PFSK-1 (cell line): ENCODE results near the gene PRDM16.

Experiments used
- POLR2AphosphoS5 ChIP-seq: IDR thresholded peaks from 2 replicates; pipeline ENCODE4 v1.6.1; 2012; ENCODE audit warnings: low read depth, mild to moderate bottlenecking, control low read depth, low read length, moderate library complexity
- REST ChIP-seq, 2 experiments: IDR thresholded peaks; 2 replicates each; pipeline versions ENCODE4 v1.6.1 to v1.8.0; 2011 to 2012; ENCODE audit warnings: low read depth in 2 of 2, low read length in 2 of 2, control low read depth in 1 of 2, inconsistent platforms in 1 of 2, mild to moderate bottlenecking in 1 of 2, moderate library complexity in 1 of 2; ENCODE audit not compliant: insufficient read depth in 1 of 2
- SIN3A ChIP-seq: IDR thresholded peaks from 2 replicates; pipeline ENCODE4 v1.6.1; 2012; ENCODE audit warnings: mild to moderate bottlenecking, low read length, moderate library complexity, borderline replicate concordance; ENCODE audit not compliant: insufficient read depth
- TAF1 ChIP-seq: IDR thresholded peaks from 2 replicates; pipeline ENCODE4 v1.6.1; 2012; ENCODE audit warnings: low read length, control low read depth, borderline replicate concordance; ENCODE audit not compliant: insufficient read depth

GRCh38 chr1:3195480-3195815 lies 126.4 kb downstream of the PRDM16 start:
- TF ChIP-seq SIN3A, result no peak
- TF ChIP-seq POLR2AphosphoS5, result no peak
- TF ChIP-seq TAF1, result no peak
- TF ChIP-seq REST (IDR thresholded peaks at IDR 0.05; ENCODE audit: insufficient read depth in 1 of 2, low read depth in 2 of 2, low read length in 2 of 2), result no peak
